Chondrocyte (in vitro differentiated cells): ENCODE measurements around the gene MTUS2. TPM values are rescaled to one million over a fixed set of nuclear protein-coding genes. Genes with fewer than 3 reads are reported as not detected.

ENCODE experiments used
- DNase-seq: peaks from one replicate; pipeline ENCODE4 v3.0.0; 2021; ENCODE audit warnings: mixed read lengths, low spot score
- H3K27ac Mint-ChIP-seq: one replicate; pipeline ENCODE4 v1.8.0; 2021; ENCODE audit warnings: mild to moderate bottlenecking, moderate library complexity, mixed read lengths; ENCODE audit not compliant: unreplicated experiment
- H3K27me3 Mint-ChIP-seq: 2 replicates; pipeline ENCODE4 v1.8.0; 2021; ENCODE audit warnings: low read depth, mixed read lengths
- H3K36me3 Mint-ChIP-seq: 2 replicates; pipeline ENCODE4 v1.8.0; 2021; ENCODE audit warnings: low read depth, mixed read lengths
- H3K4me1 Mint-ChIP-seq: 2 replicates; pipeline ENCODE4 v1.8.0; 2021; ENCODE audit warnings: low read depth, mild to moderate bottlenecking, mixed read lengths
- H3K4me3 Mint-ChIP-seq: one replicate; pipeline ENCODE4 v1.8.0; 2021; ENCODE audit warnings: mild to moderate bottlenecking, moderate library complexity, mixed read lengths; ENCODE audit not compliant: unreplicated experiment
- H3K9me3 Mint-ChIP-seq: 2 replicates; pipeline ENCODE4 v1.8.0; 2021; ENCODE audit warnings: low read depth, mixed read lengths
- CTCF ChIP-seq: fragments of 200-600 bp; sonication (generic); IDR thresholded peaks from 2 replicates; pipeline ENCODE4 v1.5.0; 2021; ENCODE audit warnings: antibody characterized with exemption, mild to moderate bottlenecking, moderate library complexity
- total RNA-seq: library from RNA; stranded (reverse); gene quantifications from 3 replicates; pipeline ENCODE4 v1.2.1, GENCODE V29; 2021

The MTUS2 gene
- total RNA-seq, 1 donor from 2014 or later = 1.2 TPM

- Mint-ChIP-seq H3K9me3 (no peaks in the 10 kb centered on the region), H3K4me1 (peaks cover 49% of the 10 kb centered on the region), H3K27me3 (peaks cover 21% of the 10 kb centered on the region), H3K36me3 (no peaks in the 10 kb centered on the region), H3K4me3 (no peak overlapping the region), H3K27ac (peak overlapping the region; percentile 86)
- DNase-seq = no peak
- no peak for TF ChIP-seq CTCF
These were observed 615.2 kb downstream of the MTUS2 start for GRCh38 chr13:29435125-29435911.

- H3K4me3 Mint-ChIP-seq = no peak overlapping the region
- peaks cover 49% of the 10 kb centered on the region for H3K4me1 Mint-ChIP-seq
- no peaks in the 10 kb centered on the region for H3K9me3 Mint-ChIP-seq
- H3K27me3 Mint-ChIP-seq = peaks cover 13% of the 10 kb centered on the region
- no peaks in the 10 kb centered on the region for H3K36me3 Mint-ChIP-seq
- peak overlapping the region; percentile 72 for H3K27ac Mint-ChIP-seq
- no peak for DNase-seq
- no peak for TF ChIP-seq CTCF
These were observed 616.2 kb downstream of the MTUS2 start for GRCh38 chr13:29436291-29436690.

GRCh38 chr13:29436721-29437280, 616.7 kb downstream of the MTUS2 start:
- no peak for TF ChIP-seq CTCF
- no peaks in the 10 kb centered on the region for H3K9me3 Mint-ChIP-seq
- peak overlapping the region; percentile 72 for H3K27ac Mint-ChIP-seq
- H3K36me3 Mint-ChIP-seq = no peaks in the 10 kb centered on the region
- no peak overlapping the region for H3K4me3 Mint-ChIP-seq
- peaks cover 10% of the 10 kb centered on the region for H3K27me3 Mint-ChIP-seq
- no peak for DNase-seq
- peaks cover 49% of the 10 kb centered on the region for H3K4me1 Mint-ChIP-seq

GRCh38 chr13:29438769-29439168, 618.6 kb downstream of the MTUS2 start:
- Mint-ChIP-seq H3K4me1 (peaks cover 49% of the 10 kb centered on the region), H3K27me3 (peaks cover 11% of the 10 kb centered on the region), H3K36me3 (no peaks in the 10 kb centered on the region), H3K9me3 (no peaks in the 10 kb centered on the region), H3K27ac (peak overlapping the region; percentile 38), H3K4me3 (no peak overlapping the region)
- no peak for DNase-seq
- TF ChIP-seq CTCF = no peak

GRCh38 chr13:29439601-29440388, 619.7 kb downstream of the MTUS2 start:
- Mint-ChIP-seq H3K27me3 (peaks cover 14% of the 10 kb centered on the region), H3K4me1 (peaks cover 43% of the 10 kb centered on the region), H3K4me3 (no peak overlapping the region), H3K27ac (no peak overlapping the region), H3K9me3 (no peaks in the 10 kb centered on the region), H3K36me3 (no peaks in the 10 kb centered on the region)
- DNase-seq = no peak
- no peak for TF ChIP-seq CTCF
